Uterus (tissue), 4 donors: ENCODE data around the gene GHR. TPM values are rescaled to one million over a fixed set of nuclear protein-coding genes. Genes with fewer than 3 reads are reported as not detected.

Experiments used
- DNase-seq, 2 donors: peaks; one replicate each; pipeline ENCODE4 v3.0.0-alpha.2; 2019 to 2020
- H3K27ac ChIP-seq, 2 donors: fragments of 200-600 bp; sonication (generic); 1 replicate in 1 of 2; 2 replicates in 1 of 2; pipeline ENCODE4 v1.5.1; 2016 to 2018
- H3K27me3 ChIP-seq, 2 donors: fragments of 200-600 bp; sonication (generic); one replicate each; pipeline ENCODE4 v1.5.1; 2018 to 2019; ENCODE audit warnings: control low read depth in 1 of 2
- H3K36me3 ChIP-seq, 2 donors: fragments of 200-600 bp; sonication (generic); one replicate each; pipeline ENCODE4 v1.5.1; 2019; ENCODE audit warnings: control low read depth in 1 of 2
- H3K4me1 ChIP-seq, 2 donors: fragments of 200-600 bp; sonication (generic); one replicate each; pipeline ENCODE4 v1.5.1; 2018 to 2019; ENCODE audit warnings: control low read depth in 1 of 2
- H3K4me3 ChIP-seq, 2 donors: fragments of 200-600 bp; sonication (generic); 1 replicate in 1 of 2; 2 replicates in 1 of 2; pipeline ENCODE4 v1.5.1; 2018 to 2019; ENCODE audit warnings: mild to moderate bottlenecking in 1 of 2
- H3K9me3 ChIP-seq, 2 donors: fragments of 200-600 bp; sonication (generic); one replicate each; pipeline ENCODE4 v1.5.1; 2019; ENCODE audit warnings: control low read depth in 1 of 2
- POLR2A ChIP-seq, 2 donors: fragments of 450-650 bp; IDR thresholded peaks; one replicate each; pipeline ENCODE4 v1.6.1; 2016; ENCODE audit warnings: antibody characterized with exemption in 2 of 2, mild to moderate bottlenecking in 1 of 2, moderate library complexity in 1 of 2
- intact Hi-C: fragments of 100-400 bp; cut with DNase I; formaldehyde crosslinking; loops from one replicate; pipeline ENCODE4 v1.15.1; 2023; ENCODE audit warnings: low total_unique reads
- total RNA-seq, 4 donors: library from RNA; depleted of rRNA in 3 of 4; stranded (reverse); fragments of >200 nt in 3 of 4; gene quantifications; one replicate each; pipeline versions ENCODE4 v1.1.0 to v1.2.4, GENCODE V29; 2014 to 2023
- TF ChIP-seq, protein P1 (sequence below), 4 experiments: fragments of 200-600 bp in 2 of 4; fragments of 450-650 bp in 2 of 4; sonication (generic) in 2 of 4; IDR thresholded peaks; one replicate each; pipeline ENCODE4 v1.5.1; 2016 to 2019; ENCODE audit warnings: antibody characterized with exemption in 4 of 4, mild to moderate bottlenecking in 2 of 4, moderate library complexity in 1 of 4
- donor health status: DM: yes; HTN: yes; CAD: no.

The GHR gene
- total RNA-seq, 4 donors from 2014 or later: 1.8 to 19.7 (median 5.6) TPM

DNA sequence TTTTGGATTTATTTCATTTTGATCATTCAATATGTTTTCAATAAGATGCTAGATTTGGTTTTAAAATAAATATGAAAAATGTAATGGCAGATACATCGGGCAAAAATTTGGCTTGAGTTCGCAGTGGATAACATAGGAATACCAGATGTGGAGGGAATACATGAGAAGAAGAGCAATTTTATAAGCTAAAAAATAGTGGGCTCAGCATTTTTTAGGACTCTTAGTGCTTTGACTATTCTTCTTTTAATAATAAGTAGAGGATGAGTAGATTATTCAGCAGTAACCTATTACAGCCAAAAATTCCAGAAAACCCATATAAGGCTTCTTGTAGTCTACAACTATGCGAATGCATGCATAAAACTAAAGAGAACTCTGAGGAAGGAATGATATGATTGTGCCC, 22.8 kb upstream of the GHR start:
- intact Hi-C loops: no loop called here

DNA sequence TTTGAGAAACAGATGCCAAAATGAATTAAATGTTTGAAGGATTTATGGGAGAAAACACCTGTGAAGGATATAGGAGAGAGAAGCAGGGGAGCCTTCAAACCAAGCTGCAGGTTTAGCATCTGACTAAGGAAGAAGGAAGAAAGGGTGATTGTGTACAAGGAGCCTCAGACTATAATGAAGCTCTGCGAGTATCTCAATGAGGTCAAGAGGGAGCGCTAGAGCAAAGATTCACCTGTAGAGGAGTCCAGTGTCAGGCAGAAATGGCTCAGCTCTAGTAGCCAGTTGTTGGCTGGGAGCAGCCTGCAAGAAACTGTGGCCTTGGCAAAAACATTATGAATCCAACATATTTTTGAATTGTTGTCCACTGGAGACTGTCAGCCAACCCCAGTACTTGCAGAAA, 20.0 kb upstream of the GHR start:
- Histone ChIP-seq H3K27ac (no peak overlapping the region), H3K36me3 (no peaks in the 10 kb centered on the region), H3K27me3 (no peaks in the 10 kb centered on the region), H3K9me3 (no peaks in the 10 kb centered on the region), H3K4me1 (no peaks in the 10 kb centered on the region), H3K4me3 (no peak overlapping the region)
- no peak for DNase-seq
- intact Hi-C loops: no loop called here
- TF ChIP-seq POLR2A (IDR thresholded peaks at IDR 0.05): no peak
- TF ChIP-seq, protein P1, sequence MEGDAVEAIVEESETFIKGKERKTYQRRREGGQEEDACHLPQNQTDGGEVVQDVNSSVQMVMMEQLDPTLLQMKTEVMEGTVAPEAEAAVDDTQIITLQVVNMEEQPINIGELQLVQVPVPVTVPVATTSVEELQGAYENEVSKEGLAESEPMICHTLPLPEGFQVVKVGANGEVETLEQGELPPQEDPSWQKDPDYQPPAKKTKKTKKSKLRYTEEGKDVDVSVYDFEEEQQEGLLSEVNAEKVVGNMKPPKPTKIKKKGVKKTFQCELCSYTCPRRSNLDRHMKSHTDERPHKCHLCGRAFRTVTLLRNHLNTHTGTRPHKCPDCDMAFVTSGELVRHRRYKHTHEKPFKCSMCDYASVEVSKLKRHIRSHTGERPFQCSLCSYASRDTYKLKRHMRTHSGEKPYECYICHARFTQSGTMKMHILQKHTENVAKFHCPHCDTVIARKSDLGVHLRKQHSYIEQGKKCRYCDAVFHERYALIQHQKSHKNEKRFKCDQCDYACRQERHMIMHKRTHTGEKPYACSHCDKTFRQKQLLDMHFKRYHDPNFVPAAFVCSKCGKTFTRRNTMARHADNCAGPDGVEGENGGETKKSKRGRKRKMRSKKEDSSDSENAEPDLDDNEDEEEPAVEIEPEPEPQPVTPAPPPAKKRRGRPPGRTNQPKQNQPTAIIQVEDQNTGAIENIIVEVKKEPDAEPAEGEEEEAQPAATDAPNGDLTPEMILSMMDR (IDR thresholded peaks at IDR 0.05): no peak

More for the DNA sequence above, 22.8 kb upstream of the GHR start:
- no peak for DNase-seq
- Histone ChIP-seq H3K4me1 (no peaks in the 10 kb centered on the region), H3K27me3 (no peaks in the 10 kb centered on the region), H3K36me3 (no peaks in the 10 kb centered on the region), H3K27ac (no peak overlapping the region), H3K9me3 (no peaks in the 10 kb centered on the region), H3K4me3 (no peak overlapping the region)
- TF ChIP-seq, protein P1 (IDR thresholded peaks at IDR 0.05): no peak
- TF ChIP-seq POLR2A (IDR thresholded peaks at IDR 0.05): no peak

DNA sequence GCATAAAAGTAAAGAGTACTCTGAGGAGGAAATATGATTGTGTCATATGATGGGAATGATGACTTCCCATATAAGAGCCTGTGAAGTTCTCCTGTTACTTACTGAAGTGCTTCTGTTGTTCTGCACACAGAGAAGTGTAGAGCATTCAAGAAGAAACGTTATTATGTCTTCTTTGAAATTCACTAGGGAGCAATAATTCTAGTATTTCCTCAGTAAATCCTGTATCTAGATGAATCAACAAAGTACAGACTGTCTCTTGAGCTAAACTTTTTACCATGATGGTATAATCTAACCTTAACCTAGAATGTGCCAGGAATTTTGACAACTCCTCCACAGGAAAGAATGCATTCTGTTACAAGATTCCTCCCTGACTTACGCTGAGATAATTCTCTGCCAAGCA, 18.9 kb upstream of the GHR start:
- TF ChIP-seq POLR2A (IDR thresholded peaks at IDR 0.05): no peak
- TF ChIP-seq, protein P1 (IDR thresholded peaks at IDR 0.05): no peak

DNA sequence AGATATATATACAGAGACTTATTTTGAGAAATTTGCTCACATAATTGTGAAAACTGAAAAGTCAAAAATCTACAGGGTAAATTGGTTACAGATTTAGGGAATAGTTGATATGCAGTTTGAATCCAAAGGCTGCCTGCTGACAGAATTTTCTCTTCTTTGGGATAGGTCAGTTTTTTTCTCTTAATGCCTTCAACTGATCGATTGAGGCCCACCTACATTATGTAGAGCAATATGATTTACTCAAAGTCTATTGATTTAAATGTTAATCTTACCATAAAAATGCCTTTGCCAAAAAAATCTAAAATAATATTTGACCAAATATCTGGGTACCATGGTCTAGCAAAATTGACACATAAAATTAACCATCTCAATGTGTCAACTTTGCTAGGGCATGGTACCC, 3.9 kb upstream of the GHR start:
- no peaks in the 10 kb centered on the region for H3K9me3 ChIP-seq
- intact Hi-C loops: no loop called here
- H3K27me3 ChIP-seq: no peaks in the 10 kb centered on the region
- no peak overlapping the region for H3K27ac ChIP-seq
- H3K4me3 ChIP-seq: no peak overlapping the region
- no peak for TF ChIP-seq POLR2A (IDR thresholded peaks at IDR 0.05)
- TF ChIP-seq, protein P1 (IDR thresholded peaks at IDR 0.05): no peak
- no peak for DNase-seq
- no peaks in the 10 kb centered on the region for H3K36me3 ChIP-seq
- no peaks in the 10 kb centered on the region for H3K4me1 ChIP-seq

More for the DNA sequence above, 18.9 kb upstream of the GHR start:
- intact Hi-C loops: no loop called here
- Histone ChIP-seq H3K4me3 (no peak overlapping the region), H3K4me1 (no peaks in the 10 kb centered on the region), H3K27me3 (no peaks in the 10 kb centered on the region), H3K9me3 (no peaks in the 10 kb centered on the region), H3K36me3 (no peaks in the 10 kb centered on the region), H3K27ac (no peak overlapping the region)
- DNase-seq: no peak

DNA sequence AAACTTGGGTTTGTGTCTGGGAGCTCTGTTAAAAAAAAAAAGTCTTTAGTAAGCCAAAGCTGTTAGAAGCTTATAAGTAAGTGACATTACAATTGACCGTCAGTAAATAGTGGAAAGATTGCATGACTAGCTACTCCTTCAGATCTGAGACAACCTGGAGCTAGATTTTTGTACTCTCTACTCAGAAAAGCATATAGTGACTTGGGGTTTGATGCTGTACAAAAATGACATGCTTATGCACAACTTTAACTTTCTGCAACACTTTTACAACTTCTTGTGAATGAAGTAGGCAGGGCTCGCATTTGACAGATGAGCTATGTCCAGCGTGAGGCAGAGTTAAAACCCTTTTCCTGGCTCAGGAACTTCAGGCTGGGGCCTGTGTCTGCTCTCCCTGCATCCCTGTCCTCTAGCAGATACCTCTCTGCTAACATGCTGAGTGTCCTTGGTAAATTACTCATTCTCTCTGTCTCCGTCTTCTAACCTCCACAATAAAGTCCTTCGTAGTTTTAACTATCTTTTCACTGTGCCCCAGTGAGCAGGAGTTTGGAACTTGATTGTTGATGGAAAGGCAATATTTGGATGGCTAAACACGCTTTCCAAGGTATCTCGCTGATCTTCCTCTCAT, 471 bp upstream of the GHR start:
- H3K4me3 ChIP-seq: peak overlapping the region; percentile 58 to 76
- intact Hi-C loops: no loop called here
- no peaks in the 10 kb centered on the region for H3K36me3 ChIP-seq
- no peaks in the 10 kb centered on the region for H3K9me3 ChIP-seq
- TF ChIP-seq, protein P1 (IDR thresholded peaks at IDR 0.05): no peak
- TF ChIP-seq POLR2A (IDR thresholded peaks at IDR 0.05): no peak
- H3K4me1 ChIP-seq: no peaks in the 10 kb centered on the region
- H3K27me3 ChIP-seq: no peaks in the 10 kb centered on the region
- peak overlapping the region; percentile 84 to 85 for H3K27ac ChIP-seq
- no peak for DNase-seq
